GM12892 (cell line): ENCODE data around the gene MRPL34.

Experiments used
- DNase-seq: peaks from one replicate; pipeline ENCODE4 v3.0.0; 2011; ENCODE audit not compliant: insufficient read length
- FAIRE-seq: peaks from 2 replicates; lab custom pipeline; 2011; peaks lifted over from hg19 to GRCh38; lab: Jason Lieb, UNC
- POLR2A ChIP-seq: IDR thresholded peaks from 2 replicates; pipeline ENCODE4 v1.6.1; 2011; ENCODE audit warnings: low read depth, low read length, control low read depth
- POLR2AphosphoS5 ChIP-seq: IDR thresholded peaks from 2 replicates; pipeline ENCODE4 v1.6.1; 2011; ENCODE audit warnings: low read depth, low read length, control low read depth
- TAF1 ChIP-seq: IDR thresholded peaks from 2 replicates; pipeline ENCODE4 v1.6.1; 2011; ENCODE audit warnings: low read depth, mild to moderate bottlenecking, control low read depth, low read length, borderline replicate concordance

Gene MRPL34

DNA sequence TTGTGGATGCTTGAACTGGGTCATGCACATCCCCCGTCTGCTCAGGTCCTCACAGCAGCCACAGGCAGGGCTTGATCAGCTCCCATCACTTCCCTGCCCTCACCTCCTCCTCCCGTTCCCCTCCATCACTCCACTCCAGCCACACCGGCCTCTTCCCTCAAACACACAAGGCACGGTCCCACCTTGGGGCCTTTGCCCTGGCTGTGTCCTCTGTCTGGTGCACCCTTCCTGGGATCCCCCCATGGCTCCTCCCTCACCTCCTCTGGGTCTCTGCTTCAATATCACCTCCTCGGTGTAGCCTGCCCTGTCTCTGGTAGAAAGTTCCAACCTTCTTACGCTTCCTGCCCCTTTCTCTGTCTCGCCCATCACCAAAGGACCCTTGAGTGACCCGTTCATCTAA lies 47.7 kb downstream of the MRPL34 start:
- FAIRE-seq, result no peak

More for the DNA sequence above, 47.7 kb downstream of the MRPL34 start:
- no peak for TF ChIP-seq POLR2A
- no peak for TF ChIP-seq TAF1
- TF ChIP-seq POLR2AphosphoS5, result no peak
- no peak for DNase-seq
